ENCODE data around the gene GUCY2F.

GUCY2F gene

GRCh38 chrX:109327251-109327650 is 154.6 kb downstream of the GUCY2F start:
- DNase-seq = no peak

Measured in stimulated activated naive CD4-positive, alpha-beta T cell treated with Interleukin-2 at 50 U/mL for 16 hours (primary cell).